Measurements from ENCODE around the gene C2orf72.

The C2orf72 gene

GRCh38 chr2:231058761-231059550 is 21.6 kb downstream of the C2orf72 start:
- Histone ChIP-seq H3K4me3 (ENCODE audit: low read length, poor library complexity, severe bottlenecking) (peak overlapping the region; percentile 98), H2AFZ (ENCODE audit: low read length) (no peak overlapping the region), H3K9ac (ENCODE audit: low read depth, low read length, poor library complexity, severe bottlenecking) (peak overlapping the region; percentile 97), H3K9me2 (replicated peaks; ENCODE audit: low read depth, low read length) (no peaks in the 10 kb centered on the region), H3K9me3 (ENCODE audit: insufficient read depth, low read depth, low read length) (no peaks in the 10 kb centered on the region), H3K4me1 (ENCODE audit: insufficient read depth, low read length, poor library complexity, severe bottlenecking) (peaks cover 31% of the 10 kb centered on the region), H3F3A (ENCODE audit: low read depth) (no peaks in the 10 kb centered on the region), H3K79me2 (ENCODE audit: insufficient read depth, low read length) (peaks cover 70% of the 10 kb centered on the region), H3K4me2 (ENCODE audit: low read depth, low read length, poor library complexity, severe bottlenecking) (peak overlapping the region; percentile 82), H3K27me3 (ENCODE audit: insufficient read depth, low read length, poor library complexity, severe bottlenecking) (peaks cover 5% of the 10 kb centered on the region), H3K36me3 (ENCODE audit: insufficient read depth, low read length) (peaks cover 28% of the 10 kb centered on the region), H4K20me1 (ENCODE audit: insufficient read depth, low read length, poor library complexity, severe bottlenecking) (peaks cover 40% of the 10 kb centered on the region)
- TF ChIP-seq CTCF (conservative IDR thresholded peaks at IDR 0.05; ENCODE audit: low read length) (no peak), EZH2phosphoT487 (IDR thresholded peaks at IDR 0.05; ENCODE audit: borderline replicate concordance) (no peak)

- peaks cover 40% of the 10 kb centered on the region for H4K20me1 ChIP-seq (ENCODE audit: insufficient read depth, low read length, poor library complexity, severe bottlenecking)
- peak overlapping the region; percentile 82 for H3K4me2 ChIP-seq (ENCODE audit: low read depth, low read length, poor library complexity, severe bottlenecking)
- peaks cover 5% of the 10 kb centered on the region for H3K27me3 ChIP-seq (ENCODE audit: insufficient read depth, low read length, poor library complexity, severe bottlenecking)
- peaks cover 70% of the 10 kb centered on the region for H3K79me2 ChIP-seq (ENCODE audit: insufficient read depth, low read length)
- H3K36me3 ChIP-seq (ENCODE audit: insufficient read depth, low read length): peaks cover 36% of the 10 kb centered on the region
- no peak overlapping the region for H2AFZ ChIP-seq (ENCODE audit: low read length)
- H3K9me3 ChIP-seq (ENCODE audit: insufficient read depth, low read depth, low read length): no peaks in the 10 kb centered on the region
- TF ChIP-seq CTCF (conservative IDR thresholded peaks at IDR 0.05; ENCODE audit: low read length) (no peak), EZH2phosphoT487 (IDR thresholded peaks at IDR 0.05; ENCODE audit: borderline replicate concordance) (no peak)
- H3F3A ChIP-seq (ENCODE audit: low read depth): no peaks in the 10 kb centered on the region
- H3K4me3 ChIP-seq (ENCODE audit: low read length, poor library complexity, severe bottlenecking): peak overlapping the region; percentile 98
- peak overlapping the region; percentile 97 for H3K9ac ChIP-seq (ENCODE audit: low read depth, low read length, poor library complexity, severe bottlenecking)
- peaks cover 31% of the 10 kb centered on the region for H3K4me1 ChIP-seq (ENCODE audit: insufficient read depth, low read length, poor library complexity, severe bottlenecking)
- no peaks in the 10 kb centered on the region for H3K9me2 ChIP-seq (replicated peaks; ENCODE audit: low read depth, low read length)
Measured at GRCh38 chr2:231059756-231060155, 22.4 kb downstream of the C2orf72 start.

GRCh38 chr2:231062776-231063175 is 25.5 kb downstream of the C2orf72 start:
- H3K9ac ChIP-seq (ENCODE audit: low read depth, low read length, poor library complexity, severe bottlenecking): no peak overlapping the region
- TF ChIP-seq EZH2phosphoT487 (IDR thresholded peaks at IDR 0.05; ENCODE audit: borderline replicate concordance): no peak
- TF ChIP-seq CTCF (conservative IDR thresholded peaks at IDR 0.05; ENCODE audit: low read length): no peak
- H3K27me3 ChIP-seq (ENCODE audit: insufficient read depth, low read length, poor library complexity, severe bottlenecking): no peaks in the 10 kb centered on the region

More at GRCh38 chr2:231062776-231063175, 25.5 kb downstream of the C2orf72 start:
- Histone ChIP-seq H3K4me3 (ENCODE audit: low read length, poor library complexity, severe bottlenecking) (no peak overlapping the region), H4K20me1 (ENCODE audit: insufficient read depth, low read length, poor library complexity, severe bottlenecking) (peaks cover 30% of the 10 kb centered on the region), H3K4me2 (ENCODE audit: low read depth, low read length, poor library complexity, severe bottlenecking) (no peak overlapping the region), H2AFZ (ENCODE audit: low read length) (no peak overlapping the region), H3K9me2 (replicated peaks; ENCODE audit: low read depth, low read length) (no peaks in the 10 kb centered on the region), H3K9me3 (ENCODE audit: insufficient read depth, low read depth, low read length) (no peaks in the 10 kb centered on the region), H3F3A (ENCODE audit: low read depth) (no peaks in the 10 kb centered on the region), H3K4me1 (ENCODE audit: insufficient read depth, low read length, poor library complexity, severe bottlenecking) (peaks cover 30% of the 10 kb centered on the region), H3K36me3 (ENCODE audit: insufficient read depth, low read length) (peaks cover 62% of the 10 kb centered on the region), H3K79me2 (ENCODE audit: insufficient read depth, low read length) (peaks cover 59% of the 10 kb centered on the region)
